ENCODE results near the gene HMGN3. TPM values are rescaled to one million over a fixed set of nuclear protein-coding genes. Genes with fewer than 3 reads are reported as not detected.

Gene HMGN3
- 114 TPM for total RNA-seq
- polyA plus RNA-seq (ENCODE audit: insufficient read depth in 1 of 8, insufficient read length in 8 of 8, low replicate concordance in 1 of 8) = 100 to 1,000 TPM; 125 to 152 (median 136) TPM
- long read RNA-seq, donor 1, transcript HMGN3-202 (6 exons, 872 nt) = major isoform, 10 of 32 reads
- long read RNA-seq, donor 1, transcript HMGN3-201 (6 exons, 831 nt) = major isoform, 10 of 32 reads
- long read RNA-seq, donor 1, partial matches to known transcripts = 0 of 32 reads
- long read RNA-seq, donor 1, other reads (novel, unspliced or antisense) = 12 of 32 reads
- long read RNA-seq, donor 2, transcript HMGN3-201 (6 exons, 831 nt) = major isoform, 6 of 8 reads
- long read RNA-seq, donor 2, partial matches to known transcripts = 0 of 8 reads
- long read RNA-seq, donor 2, other reads (novel, unspliced or antisense) = 0 of 8 reads
- long read RNA-seq, donor 3, transcript HMGN3-202 (6 exons, 872 nt) = minor isoform, 9 of 54 reads
- long read RNA-seq, donor 3, transcript HMGN3-201 (6 exons, 831 nt) = major isoform, 20 of 54 reads
- long read RNA-seq, donor 3, partial matches to known transcripts = 0 of 54 reads
- long read RNA-seq, donor 3, other reads (novel, unspliced or antisense) = 24 of 54 reads
- long read RNA-seq, donor 4, transcript HMGN3-201 (6 exons, 831 nt) = major isoform, 13 of 39 reads
- long read RNA-seq, donor 4, transcript HMGN3-202 (6 exons, 872 nt) = minor isoform, 8 of 39 reads
- long read RNA-seq, donor 4, partial matches to known transcripts = 17 of 39 reads
- long read RNA-seq, donor 4, other reads (novel, unspliced or antisense) = 0 of 39 reads
- long read RNA-seq, donor 5, transcript HMGN3-202 (6 exons, 872 nt) = minor isoform, 39 of 178 reads
- long read RNA-seq, donor 5, transcript HMGN3-201 (6 exons, 831 nt) = major isoform, 60 of 178 reads
- long read RNA-seq, donor 5, partial matches to known transcripts = 17 of 178 reads
- long read RNA-seq, donor 5, other reads (novel, unspliced or antisense) = 60 of 178 reads
- long read RNA-seq, donor 6, transcript HMGN3-201 (6 exons, 831 nt) = major isoform, 45 of 135 reads
- long read RNA-seq, donor 6, transcript HMGN3-202 (6 exons, 872 nt) = minor isoform, 19 of 135 reads
- long read RNA-seq, donor 6, partial matches to known transcripts = 21 of 135 reads
- long read RNA-seq, donor 6, other reads (novel, unspliced or antisense) = 48 of 135 reads
- long read RNA-seq, donor 7, transcript HMGN3-202 (6 exons, 872 nt) = minor isoform, 18 of 106 reads
- long read RNA-seq, donor 7, transcript HMGN3-201 (6 exons, 831 nt) = major isoform, 32 of 106 reads
- long read RNA-seq, donor 7, partial matches to known transcripts = 14 of 106 reads
- long read RNA-seq, donor 7, other reads (novel, unspliced or antisense) = 41 of 106 reads
- long read RNA-seq, donor 8, transcript HMGN3-201 (6 exons, 831 nt) = major isoform, 31 of 82 reads
- long read RNA-seq, donor 8, transcript HMGN3-202 (6 exons, 872 nt) = minor isoform, 15 of 82 reads
- long read RNA-seq, donor 8, partial matches to known transcripts = 5 of 82 reads
- long read RNA-seq, donor 8, other reads (novel, unspliced or antisense) = 29 of 82 reads
- long read RNA-seq, donor 9, transcript HMGN3-202 (6 exons, 872 nt) = major isoform, 13 of 48 reads
- long read RNA-seq, donor 9, transcript HMGN3-201 (6 exons, 831 nt) = minor isoform, 12 of 48 reads
- long read RNA-seq, donor 9, partial matches to known transcripts = 0 of 48 reads
- long read RNA-seq, donor 9, other reads (novel, unspliced or antisense) = 23 of 48 reads
- long read RNA-seq, donor 10, transcript HMGN3-201 (6 exons, 831 nt) = major isoform, 43 of 128 reads
- long read RNA-seq, donor 10, transcript HMGN3-202 (6 exons, 872 nt) = minor isoform, 18 of 128 reads
- long read RNA-seq, donor 10, partial matches to known transcripts = 20 of 128 reads
- long read RNA-seq, donor 10, other reads (novel, unspliced or antisense) = 46 of 128 reads
- long read RNA-seq, donor 11, transcript HMGN3-201 (6 exons, 831 nt) = major isoform, 21 of 66 reads
- long read RNA-seq, donor 11, transcript HMGN3-202 (6 exons, 872 nt) = minor isoform, 14 of 66 reads
- long read RNA-seq, donor 11, partial matches to known transcripts = 0 of 66 reads
- long read RNA-seq, donor 11, other reads (novel, unspliced or antisense) = 31 of 66 reads

- WGBS (ENCODE audit: insufficient coverage) = under 1% methylated on average over 41 of the region's 51 CpGs
- Histone ChIP-seq H3K4me1 (ENCODE audit: control insufficient read depth, insufficient read depth, low read length) (no peaks in the 10 kb centered on the region), H3K27ac (ENCODE audit: low read length) (peak within 1 kb of the TSS; percentile 98), H3K4me3 (ENCODE audit: low read length) (peak within 1 kb of the TSS; percentile 94), H3K9me3 (replicated peaks; ENCODE audit: control insufficient read depth, low read depth, low read length) (no peaks in the 10 kb centered on the region), H3K36me3 (ENCODE audit: control insufficient read depth, insufficient read depth, low read length) (no peaks in the 10 kb centered on the region), H3K27me3 (ENCODE audit: control insufficient read depth, insufficient read depth, low read length) (no peaks in the 10 kb centered on the region)
- DNase-seq = peak; percentile 98
Observed at GRCh38 chr6:79234150-79235022, at the start of gene HMGN3. HMGN3 (minus strand) TSS chr6:79234682.

- Histone ChIP-seq H3K27me3 (ENCODE audit: control insufficient read depth, insufficient read depth, low read length) (no peaks in the 10 kb centered on the region), H3K27ac (ENCODE audit: low read length) (no peak overlapping the region), H3K9me3 (replicated peaks; ENCODE audit: control insufficient read depth, low read depth, low read length) (no peaks in the 10 kb centered on the region), H3K36me3 (ENCODE audit: control insufficient read depth, insufficient read depth, low read length) (no peaks in the 10 kb centered on the region), H3K4me1 (ENCODE audit: control insufficient read depth, insufficient read depth, low read length) (no peaks in the 10 kb centered on the region), H3K4me3 (ENCODE audit: low read length) (no peak overlapping the region)
- no peak for DNase-seq
- WGBS (ENCODE audit: insufficient coverage) = no CpG with 5 or more reads among the region's 1 CpG
Observed at GRCh38 chr6:79280756-79281155, 46.3 kb upstream of the HMGN3 start.

GRCh38 chr6:79277109-79277508 lies 42.6 kb upstream of the HMGN3 start:
- Histone ChIP-seq H3K4me3 (ENCODE audit: low read length) (no peak overlapping the region), H3K4me1 (ENCODE audit: control insufficient read depth, insufficient read depth, low read length) (no peaks in the 10 kb centered on the region), H3K27me3 (ENCODE audit: control insufficient read depth, insufficient read depth, low read length) (no peaks in the 10 kb centered on the region), H3K27ac (ENCODE audit: low read length) (no peak overlapping the region), H3K36me3 (ENCODE audit: control insufficient read depth, insufficient read depth, low read length) (no peaks in the 10 kb centered on the region), H3K9me3 (replicated peaks; ENCODE audit: control insufficient read depth, low read depth, low read length) (no peaks in the 10 kb centered on the region)
- no peak for DNase-seq

GRCh38 chr6:79269877-79270276 lies 35.4 kb upstream of the HMGN3 start:
- H3K9me3 ChIP-seq (replicated peaks; ENCODE audit: control insufficient read depth, low read depth, low read length) = no peaks in the 10 kb centered on the region
- WGBS (ENCODE audit: insufficient coverage) = no CpG with 5 or more reads among the region's 3 CpGs
- H3K36me3 ChIP-seq (ENCODE audit: control insufficient read depth, insufficient read depth, low read length) = no peaks in the 10 kb centered on the region
- H3K27me3 ChIP-seq (ENCODE audit: control insufficient read depth, insufficient read depth, low read length) = no peaks in the 10 kb centered on the region
- H3K4me3 ChIP-seq (ENCODE audit: low read length) = no peak overlapping the region
- peak; percentile 85 for DNase-seq
- peak overlapping the region; percentile 43 for H3K27ac ChIP-seq (ENCODE audit: low read length)
- no peaks in the 10 kb centered on the region for H3K4me1 ChIP-seq (ENCODE audit: control insufficient read depth, insufficient read depth, low read length)

GRCh38 chr6:79267128-79267527 lies 32.6 kb upstream of the HMGN3 start:
- WGBS (ENCODE audit: insufficient coverage) = no CpG with 5 or more reads among the region's 1 CpG
- no peak for DNase-seq
- no peaks in the 10 kb centered on the region for H3K36me3 ChIP-seq (ENCODE audit: control insufficient read depth, insufficient read depth, low read length)
- no peak overlapping the region for H3K27ac ChIP-seq (ENCODE audit: low read length)
- H3K27me3 ChIP-seq (ENCODE audit: control insufficient read depth, insufficient read depth, low read length) = no peaks in the 10 kb centered on the region
- no peak overlapping the region for H3K4me3 ChIP-seq (ENCODE audit: low read length)
- no peaks in the 10 kb centered on the region for H3K9me3 ChIP-seq (replicated peaks; ENCODE audit: control insufficient read depth, low read depth, low read length)
- H3K4me1 ChIP-seq (ENCODE audit: control insufficient read depth, insufficient read depth, low read length) = no peaks in the 10 kb centered on the region

- no peak for DNase-seq
- Histone ChIP-seq H3K4me1 (ENCODE audit: control insufficient read depth, insufficient read depth, low read length) (no peaks in the 10 kb centered on the region), H3K9me3 (replicated peaks; ENCODE audit: control insufficient read depth, low read depth, low read length) (no peaks in the 10 kb centered on the region), H3K36me3 (ENCODE audit: control insufficient read depth, insufficient read depth, low read length) (no peaks in the 10 kb centered on the region), H3K27ac (ENCODE audit: low read length) (no peak overlapping the region), H3K4me3 (ENCODE audit: low read length) (no peak overlapping the region), H3K27me3 (ENCODE audit: control insufficient read depth, insufficient read depth, low read length) (no peaks in the 10 kb centered on the region)
Observed at GRCh38 chr6:79266051-79266450, 31.6 kb upstream of the HMGN3 start.

- no peak overlapping the region for H3K4me3 ChIP-seq (ENCODE audit: low read length)
- H3K4me1 ChIP-seq (ENCODE audit: control insufficient read depth, insufficient read depth, low read length) = no peaks in the 10 kb centered on the region
Observed at GRCh38 chr6:79263359-79263758, 28.9 kb upstream of the HMGN3 start.

GRCh38 chr6:79261666-79262065 lies 27.2 kb upstream of the HMGN3 start:
- Histone ChIP-seq H3K4me3 (ENCODE audit: low read length) (no peak overlapping the region), H3K27ac (ENCODE audit: low read length) (no peak overlapping the region), H3K27me3 (ENCODE audit: control insufficient read depth, insufficient read depth, low read length) (no peaks in the 10 kb centered on the region), H3K9me3 (replicated peaks; ENCODE audit: control insufficient read depth, low read depth, low read length) (peaks cover 2% of the 10 kb centered on the region), H3K4me1 (ENCODE audit: control insufficient read depth, insufficient read depth, low read length) (no peaks in the 10 kb centered on the region), H3K36me3 (ENCODE audit: control insufficient read depth, insufficient read depth, low read length) (no peaks in the 10 kb centered on the region)
- DNase-seq = no peak
- WGBS (ENCODE audit: insufficient coverage) = 70% methylated on average over 3 of the region's 5 CpGs

More at GRCh38 chr6:79263359-79263758, 28.9 kb upstream of the HMGN3 start:
- H3K27me3 ChIP-seq (ENCODE audit: control insufficient read depth, insufficient read depth, low read length) = no peaks in the 10 kb centered on the region
- H3K27ac ChIP-seq (ENCODE audit: low read length) = no peak overlapping the region
- DNase-seq = no peak
- H3K36me3 ChIP-seq (ENCODE audit: control insufficient read depth, insufficient read depth, low read length) = no peaks in the 10 kb centered on the region
- H3K9me3 ChIP-seq (replicated peaks; ENCODE audit: control insufficient read depth, low read depth, low read length) = no peaks in the 10 kb centered on the region
